Testis (tissue), 2 donors: ENCODE measurements around the gene GPC6.

Experiments
- POLR2A ChIP-seq: fragments of 450-650 bp; IDR thresholded peaks from one replicate; pipeline ENCODE4 v1.6.1; 2017; ENCODE audit warnings: antibody characterized with exemption, mild to moderate bottlenecking, moderate library complexity
- TF ChIP-seq, protein P1 (sequence below), 3 experiments: fragments of 450-650 bp in 2 of 3; fragments of 200-600 bp in 1 of 3; sonication (generic) in 1 of 3; IDR thresholded peaks; one replicate each; pipeline ENCODE4 v1.5.1; 2016 to 2019; ENCODE audit warnings: antibody characterized with exemption in 3 of 3, mild to moderate bottlenecking in 2 of 3, moderate library complexity in 1 of 3

DNA sequence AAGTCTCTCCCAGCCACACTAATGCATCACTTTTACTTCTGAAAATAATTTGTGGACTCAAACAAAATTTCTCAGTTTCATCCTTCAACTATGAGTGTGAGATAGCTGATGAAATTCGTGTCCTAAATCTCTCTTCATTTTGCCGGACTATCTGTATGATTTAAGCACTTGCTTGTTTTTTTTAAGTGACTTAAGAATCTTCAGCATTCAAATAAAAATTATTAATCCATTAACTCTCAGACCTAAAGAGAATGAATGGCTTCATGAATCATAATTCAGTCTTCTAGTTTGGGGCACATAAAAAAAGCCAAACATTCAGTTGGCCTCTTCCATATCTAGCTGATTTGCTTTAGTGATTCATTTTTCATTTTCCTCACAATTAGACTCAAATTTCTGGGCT, 673.4 kb downstream of the GPC6 start:
- TF ChIP-seq, protein P1, sequence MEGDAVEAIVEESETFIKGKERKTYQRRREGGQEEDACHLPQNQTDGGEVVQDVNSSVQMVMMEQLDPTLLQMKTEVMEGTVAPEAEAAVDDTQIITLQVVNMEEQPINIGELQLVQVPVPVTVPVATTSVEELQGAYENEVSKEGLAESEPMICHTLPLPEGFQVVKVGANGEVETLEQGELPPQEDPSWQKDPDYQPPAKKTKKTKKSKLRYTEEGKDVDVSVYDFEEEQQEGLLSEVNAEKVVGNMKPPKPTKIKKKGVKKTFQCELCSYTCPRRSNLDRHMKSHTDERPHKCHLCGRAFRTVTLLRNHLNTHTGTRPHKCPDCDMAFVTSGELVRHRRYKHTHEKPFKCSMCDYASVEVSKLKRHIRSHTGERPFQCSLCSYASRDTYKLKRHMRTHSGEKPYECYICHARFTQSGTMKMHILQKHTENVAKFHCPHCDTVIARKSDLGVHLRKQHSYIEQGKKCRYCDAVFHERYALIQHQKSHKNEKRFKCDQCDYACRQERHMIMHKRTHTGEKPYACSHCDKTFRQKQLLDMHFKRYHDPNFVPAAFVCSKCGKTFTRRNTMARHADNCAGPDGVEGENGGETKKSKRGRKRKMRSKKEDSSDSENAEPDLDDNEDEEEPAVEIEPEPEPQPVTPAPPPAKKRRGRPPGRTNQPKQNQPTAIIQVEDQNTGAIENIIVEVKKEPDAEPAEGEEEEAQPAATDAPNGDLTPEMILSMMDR (IDR thresholded peaks at IDR 0.05): no peak
- TF ChIP-seq POLR2A: no peak
